ENCODE data around the gene GIT2. TPM values are rescaled to one million over a fixed set of nuclear protein-coding genes. Genes with fewer than 3 reads are reported as not detected.
A peak's percentile ranks its signal among the peaks of the same experiment; 100 is the strongest.

Gene GIT2
- total RNA-seq, 1 donor = 43.4 TPM

DNA sequence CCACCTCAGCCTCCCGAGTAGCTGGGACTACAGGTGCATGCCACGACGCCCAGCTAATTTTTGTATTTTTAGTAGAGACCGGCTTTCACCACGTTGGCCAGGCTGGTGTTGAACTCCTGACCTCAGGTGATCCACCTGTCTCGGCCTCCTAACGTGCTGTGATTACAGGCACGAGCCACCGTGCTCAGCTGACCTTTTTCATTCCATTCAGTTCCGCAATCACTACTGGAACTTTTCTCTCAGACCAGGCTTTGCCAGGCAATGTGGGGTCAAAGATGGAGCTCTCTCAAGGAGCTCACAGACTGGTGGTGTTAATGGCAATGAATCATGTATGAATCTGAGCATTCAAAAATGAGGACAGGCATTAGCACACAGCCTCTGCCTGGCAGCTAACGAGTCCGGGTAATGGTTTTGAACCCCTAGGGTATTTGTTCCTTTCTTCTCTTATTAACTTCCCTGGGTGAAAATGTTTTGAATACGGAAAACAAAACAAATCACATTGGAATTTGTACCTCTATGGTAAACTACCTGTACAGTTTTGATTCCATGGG is 105.5 kb downstream of the GIT2 start:
- H2AFZ ChIP-seq (ENCODE audit: low read length) = no peak overlapping the region
- no peaks in the 10 kb centered on the region for H4K20me1 ChIP-seq (ENCODE audit: insufficient read depth, low read length)
- no peaks in the 10 kb centered on the region for H3K36me3 ChIP-seq (ENCODE audit: insufficient read depth, low read length)
- no peak overlapping the region for H3K4me3 ChIP-seq (ENCODE audit: insufficient read depth, low read length)
- no peaks in the 10 kb centered on the region for H3K27me3 ChIP-seq (ENCODE audit: insufficient read depth, low read length)
- no peaks in the 10 kb centered on the region for H3K79me2 ChIP-seq (ENCODE audit: insufficient read depth, low read length)
- H3K4me2 ChIP-seq (ENCODE audit: insufficient read depth, low read length) = no peak overlapping the region
- no peak for DNase-seq (ENCODE audit: insufficient read length, low spot score, missing footprints)
- no peaks in the 10 kb centered on the region for H3K9me3 ChIP-seq (ENCODE audit: low read depth, low read length)
- TF ChIP-seq, protein P1, sequence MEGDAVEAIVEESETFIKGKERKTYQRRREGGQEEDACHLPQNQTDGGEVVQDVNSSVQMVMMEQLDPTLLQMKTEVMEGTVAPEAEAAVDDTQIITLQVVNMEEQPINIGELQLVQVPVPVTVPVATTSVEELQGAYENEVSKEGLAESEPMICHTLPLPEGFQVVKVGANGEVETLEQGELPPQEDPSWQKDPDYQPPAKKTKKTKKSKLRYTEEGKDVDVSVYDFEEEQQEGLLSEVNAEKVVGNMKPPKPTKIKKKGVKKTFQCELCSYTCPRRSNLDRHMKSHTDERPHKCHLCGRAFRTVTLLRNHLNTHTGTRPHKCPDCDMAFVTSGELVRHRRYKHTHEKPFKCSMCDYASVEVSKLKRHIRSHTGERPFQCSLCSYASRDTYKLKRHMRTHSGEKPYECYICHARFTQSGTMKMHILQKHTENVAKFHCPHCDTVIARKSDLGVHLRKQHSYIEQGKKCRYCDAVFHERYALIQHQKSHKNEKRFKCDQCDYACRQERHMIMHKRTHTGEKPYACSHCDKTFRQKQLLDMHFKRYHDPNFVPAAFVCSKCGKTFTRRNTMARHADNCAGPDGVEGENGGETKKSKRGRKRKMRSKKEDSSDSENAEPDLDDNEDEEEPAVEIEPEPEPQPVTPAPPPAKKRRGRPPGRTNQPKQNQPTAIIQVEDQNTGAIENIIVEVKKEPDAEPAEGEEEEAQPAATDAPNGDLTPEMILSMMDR (IDR thresholded peaks at IDR 0.05; ENCODE audit: extremely low read depth, low read depth, low read length) = no peak
- peaks cover 24% of the 10 kb centered on the region for H3K4me1 ChIP-seq (ENCODE audit: insufficient read depth, low read length)
- no peak overlapping the region for H3K27ac ChIP-seq (ENCODE audit: low read depth, low read length)

DNA sequence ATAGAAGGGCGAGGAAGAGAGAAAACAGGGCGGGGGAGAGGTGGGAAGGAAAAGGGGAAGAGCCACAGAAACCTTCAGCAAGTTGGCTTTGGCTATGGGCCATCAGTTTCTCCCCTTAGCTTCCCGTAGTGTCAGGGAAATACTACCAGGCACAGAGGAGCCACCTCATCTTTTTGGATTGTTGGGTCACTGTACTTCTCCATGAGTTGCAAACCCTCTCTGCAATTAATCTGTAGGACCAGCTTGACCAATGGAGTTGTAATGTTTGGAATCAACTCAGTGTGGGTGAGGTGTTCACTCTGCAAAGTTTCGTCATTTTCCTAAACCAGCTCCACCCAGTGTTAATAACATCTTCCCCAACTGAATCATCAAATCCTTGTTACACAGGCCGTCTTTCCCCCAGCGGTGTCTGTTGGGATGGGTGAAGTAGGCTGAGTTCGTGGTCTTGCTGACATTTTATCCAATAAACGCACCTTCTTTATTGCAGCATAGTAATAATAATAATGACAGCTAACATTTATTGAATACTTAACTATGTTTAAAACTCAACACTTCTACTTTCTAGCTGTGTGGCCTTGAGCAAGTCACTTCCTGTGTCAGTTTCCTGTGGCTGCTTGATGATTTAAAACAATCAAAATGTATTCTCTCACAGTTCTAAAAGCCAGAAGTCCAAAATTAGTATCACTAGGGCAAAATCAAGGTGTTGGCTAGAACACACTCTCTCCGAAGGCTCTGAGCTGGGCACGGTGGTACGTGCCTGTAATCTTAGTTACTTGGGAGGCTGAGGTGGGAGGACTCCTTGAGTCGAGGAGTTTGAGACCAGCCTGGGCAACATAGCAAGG is 107.8 kb downstream of the GIT2 start:
- no peaks in the 10 kb centered on the region for H4K20me1 ChIP-seq (ENCODE audit: insufficient read depth, low read length)
- TF ChIP-seq, protein P1 (IDR thresholded peaks at IDR 0.05; ENCODE audit: extremely low read depth, low read depth, low read length) = no peak

DNA sequence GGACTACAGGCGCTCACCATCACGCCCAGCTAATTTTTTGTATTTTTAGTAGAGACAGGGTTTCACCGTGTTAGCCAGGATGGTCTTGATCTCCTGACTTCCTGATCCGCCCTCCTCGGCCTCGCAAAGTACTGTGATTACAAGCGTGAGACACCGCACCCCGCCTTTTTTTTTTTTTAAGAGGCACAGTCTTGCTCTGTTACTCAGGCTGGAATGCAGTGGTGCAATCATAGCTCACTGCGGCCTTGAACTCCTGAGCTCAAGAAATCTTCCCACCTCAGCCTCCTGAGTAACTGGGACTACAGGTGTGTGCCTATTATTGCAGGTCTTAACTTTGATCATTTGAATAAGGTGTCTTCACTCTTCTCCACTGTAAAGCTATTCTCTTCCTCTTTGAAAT is 110.6 kb downstream of the GIT2 start:
- Histone ChIP-seq H3K79me2 (ENCODE audit: insufficient read depth, low read length) (no peaks in the 10 kb centered on the region), H3K9me3 (ENCODE audit: low read depth, low read length) (no peaks in the 10 kb centered on the region), H3K4me2 (ENCODE audit: insufficient read depth, low read length) (no peak overlapping the region), H3K27ac (ENCODE audit: low read depth, low read length) (no peak overlapping the region), H2AFZ (ENCODE audit: low read length) (no peak overlapping the region), H3K27me3 (ENCODE audit: insufficient read depth, low read length) (no peaks in the 10 kb centered on the region), H3K36me3 (ENCODE audit: insufficient read depth, low read length) (no peaks in the 10 kb centered on the region), H4K20me1 (ENCODE audit: insufficient read depth, low read length) (no peaks in the 10 kb centered on the region), H3K4me3 (ENCODE audit: insufficient read depth, low read length) (no peak overlapping the region), H3K4me1 (ENCODE audit: insufficient read depth, low read length) (peaks cover 31% of the 10 kb centered on the region)
- TF ChIP-seq, protein P1 (IDR thresholded peaks at IDR 0.05; ENCODE audit: extremely low read depth, low read depth, low read length) = no peak
- DNase-seq (ENCODE audit: insufficient read length, low spot score, missing footprints) = no peak

More for the DNA sequence above, 107.8 kb downstream of the GIT2 start:
- Histone ChIP-seq H3K4me2 (ENCODE audit: insufficient read depth, low read length) (peak overlapping the region; percentile 11), H3K36me3 (ENCODE audit: insufficient read depth, low read length) (no peaks in the 10 kb centered on the region), H3K79me2 (ENCODE audit: insufficient read depth, low read length) (no peaks in the 10 kb centered on the region), H3K27me3 (ENCODE audit: insufficient read depth, low read length) (no peaks in the 10 kb centered on the region), H2AFZ (ENCODE audit: low read length) (no peak overlapping the region), H3K27ac (ENCODE audit: low read depth, low read length) (peak overlapping the region; percentile 92), H3K4me3 (ENCODE audit: insufficient read depth, low read length) (no peak overlapping the region), H3K9me3 (ENCODE audit: low read depth, low read length) (no peaks in the 10 kb centered on the region), H3K4me1 (ENCODE audit: insufficient read depth, low read length) (peaks cover 24% of the 10 kb centered on the region)
- peak; percentile 97 for DNase-seq (ENCODE audit: insufficient read length, low spot score, missing footprints)

DNA sequence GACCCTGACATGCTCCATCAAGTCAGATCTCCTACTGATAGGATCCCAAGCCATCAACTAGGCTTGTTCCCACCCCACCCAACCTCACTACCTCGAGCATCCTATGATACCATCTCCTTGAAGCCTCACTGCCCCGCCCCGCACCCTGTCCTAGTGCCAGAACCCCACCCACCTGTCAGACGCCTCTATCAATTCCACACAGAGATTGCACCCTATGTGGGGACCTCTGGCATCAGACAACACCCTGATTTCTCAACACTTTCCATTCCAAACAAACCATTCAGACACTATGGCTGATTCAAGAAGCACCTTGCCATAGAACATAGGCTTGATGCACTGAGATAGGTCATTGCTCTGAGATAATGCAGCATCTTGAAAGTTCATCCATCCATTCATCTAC is 112.7 kb downstream of the GIT2 start:
- Histone ChIP-seq H3K4me2 (ENCODE audit: insufficient read depth, low read length) (no peak overlapping the region), H3K4me3 (ENCODE audit: insufficient read depth, low read length) (no peak overlapping the region), H3K9me3 (ENCODE audit: low read depth, low read length) (no peaks in the 10 kb centered on the region), H3K4me1 (ENCODE audit: insufficient read depth, low read length) (peaks cover 23% of the 10 kb centered on the region), H3K79me2 (ENCODE audit: insufficient read depth, low read length) (peaks cover 17% of the 10 kb centered on the region), H3K36me3 (ENCODE audit: insufficient read depth, low read length) (no peaks in the 10 kb centered on the region), H3K27me3 (ENCODE audit: insufficient read depth, low read length) (no peaks in the 10 kb centered on the region), H4K20me1 (ENCODE audit: insufficient read depth, low read length) (peaks cover 8% of the 10 kb centered on the region), H3K27ac (ENCODE audit: low read depth, low read length) (no peak overlapping the region), H2AFZ (ENCODE audit: low read length) (no peak overlapping the region)
- TF ChIP-seq, protein P1 (IDR thresholded peaks at IDR 0.05; ENCODE audit: extremely low read depth, low read depth, low read length) = no peak
- DNase-seq (ENCODE audit: insufficient read length, low spot score, missing footprints) = peak; percentile 69

Data from osteoblast (primary cell).